ENCODE data around the gene SKA1.

The SKA1 gene

GRCh38 chr18:50439460-50440015, 64.7 kb downstream of the SKA1 start:
- no peak for DNase-seq (ENCODE audit: low read depth)
- TF ChIP-seq CTCF (IDR thresholded peaks at IDR 0.05; ENCODE audit: low read depth, low read length, missing control alignments) = no peak
- in situ Hi-C loops (cut with HindIII; ENCODE audit: low sequenced_read_pairs) = no loop called here
- H3K4me3 ChIP-seq (ENCODE audit: low read depth, low read length) = no peak overlapping the region

GRCh38 chr18:50441016-50441415, 66.2 kb downstream of the SKA1 start:
- in situ Hi-C loops (cut with HindIII; ENCODE audit: low sequenced_read_pairs) = no loop called here
- no peak for DNase-seq (ENCODE audit: low read depth)
- no peak for TF ChIP-seq CTCF (IDR thresholded peaks at IDR 0.05; ENCODE audit: low read depth, low read length, missing control alignments)
- no peak overlapping the region for H3K4me3 ChIP-seq (ENCODE audit: low read depth, low read length)

- DNase-seq (ENCODE audit: low read depth) = no peak
- in situ Hi-C loops (cut with HindIII; ENCODE audit: low sequenced_read_pairs) = no loop called here
- TF ChIP-seq CTCF (IDR thresholded peaks at IDR 0.05; ENCODE audit: low read depth, low read length, missing control alignments) = no peak
- no peak overlapping the region for H3K4me3 ChIP-seq (ENCODE audit: low read depth, low read length)
These were observed 66.7 kb downstream of the SKA1 start for GRCh38 chr18:50441501-50441900.
